Keratinocyte (primary cell): ENCODE results near the gene HDAC1.

Source experiments
- EZH2 ChIP-seq: IDR thresholded peaks from one replicate; pipeline ENCODE4 v1.6.1; 2012; ENCODE audit warnings: inconsistent platforms, mild to moderate bottlenecking, low read length, moderate library complexity
- TF ChIP-seq, protein P1 (sequence below), 3 experiments: IDR thresholded peaks in 1 of 3; conservative IDR thresholded peaks in 1 of 3; optimal IDR thresholded peaks in 1 of 3; 2 replicates in 2 of 3; 3 replicates in 1 of 3; pipeline versions ENCODE3 to v1.5.1; 2011; ENCODE audit warnings: low read length in 3 of 3, mild to moderate bottlenecking in 3 of 3, moderate library complexity in 2 of 3, control low read depth in 1 of 3, inconsistent platforms in 1 of 3; ENCODE audit not compliant: insufficient read depth in 2 of 3; ENCODE audit errors: extremely low read depth in 1 of 3

DNA sequence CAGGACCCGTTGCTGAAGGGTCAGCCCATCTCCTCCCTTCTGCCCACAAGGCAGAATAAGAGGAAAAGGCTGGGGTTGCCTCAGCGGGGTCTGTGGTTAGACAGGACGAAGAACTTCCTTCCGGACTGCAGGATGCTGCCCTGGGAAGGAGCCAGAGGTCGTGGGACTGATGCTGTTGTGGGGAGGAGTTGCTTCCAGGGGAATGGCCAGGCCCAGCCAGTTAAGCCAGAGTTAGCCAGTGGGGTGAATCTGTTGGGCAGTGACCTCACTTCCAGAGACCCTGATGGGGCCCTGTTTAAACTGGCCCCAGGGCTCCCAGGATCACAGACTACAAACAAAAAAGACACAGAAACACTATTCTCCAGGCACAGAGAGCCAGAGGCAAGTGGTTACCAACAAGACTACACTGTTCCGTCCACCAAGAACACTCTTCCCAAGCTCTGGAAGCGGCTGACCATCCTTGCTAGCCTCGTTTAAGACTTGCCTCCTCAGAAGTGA lies 57.4 kb downstream of the HDAC1 start:
- TF ChIP-seq, protein P1, sequence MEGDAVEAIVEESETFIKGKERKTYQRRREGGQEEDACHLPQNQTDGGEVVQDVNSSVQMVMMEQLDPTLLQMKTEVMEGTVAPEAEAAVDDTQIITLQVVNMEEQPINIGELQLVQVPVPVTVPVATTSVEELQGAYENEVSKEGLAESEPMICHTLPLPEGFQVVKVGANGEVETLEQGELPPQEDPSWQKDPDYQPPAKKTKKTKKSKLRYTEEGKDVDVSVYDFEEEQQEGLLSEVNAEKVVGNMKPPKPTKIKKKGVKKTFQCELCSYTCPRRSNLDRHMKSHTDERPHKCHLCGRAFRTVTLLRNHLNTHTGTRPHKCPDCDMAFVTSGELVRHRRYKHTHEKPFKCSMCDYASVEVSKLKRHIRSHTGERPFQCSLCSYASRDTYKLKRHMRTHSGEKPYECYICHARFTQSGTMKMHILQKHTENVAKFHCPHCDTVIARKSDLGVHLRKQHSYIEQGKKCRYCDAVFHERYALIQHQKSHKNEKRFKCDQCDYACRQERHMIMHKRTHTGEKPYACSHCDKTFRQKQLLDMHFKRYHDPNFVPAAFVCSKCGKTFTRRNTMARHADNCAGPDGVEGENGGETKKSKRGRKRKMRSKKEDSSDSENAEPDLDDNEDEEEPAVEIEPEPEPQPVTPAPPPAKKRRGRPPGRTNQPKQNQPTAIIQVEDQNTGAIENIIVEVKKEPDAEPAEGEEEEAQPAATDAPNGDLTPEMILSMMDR (optimal IDR thresholded peaks at IDR 0.05 in 1 of 3, IDR thresholded peaks at IDR 0.05 in 1 of 3, conservative IDR thresholded peaks at IDR 0.05 in 1 of 3; ENCODE audit: extremely low read depth in 1 of 3, insufficient read depth in 2 of 3, low read length in 3 of 3): no peak
- no peak for TF ChIP-seq EZH2
